Skeletal muscle satellite cell (primary cell): ENCODE measurements around the gene NCAPD2.
"Not testable (repeated sequence)": the region's sequence is repeated elsewhere in the genome, so short reads cannot be mapped to it uniquely, and the experiment has no call there.

Experiments
- H3K27me3 ChIP-seq: 2 replicates; pipeline ENCODE4 v1.7.0; 2013; ENCODE audit warnings: low read length; ENCODE audit not compliant: control insufficient read depth, insufficient read depth
- H3K36me3 ChIP-seq: 2 replicates; pipeline ENCODE4 v1.7.0; 2013; ENCODE audit warnings: mild to moderate bottlenecking, control low read depth, low read length; ENCODE audit not compliant: insufficient read depth
- H3K4me1 ChIP-seq: 2 replicates; pipeline ENCODE4 v1.7.0; 2013; ENCODE audit warnings: low read length; ENCODE audit not compliant: control insufficient read depth, insufficient read depth
- H3K4me2 ChIP-seq: 2 replicates; pipeline ENCODE4 v1.7.0; 2013; ENCODE audit warnings: mild to moderate bottlenecking, low read length
- H3K4me3 ChIP-seq: 2 replicates; pipeline ENCODE4 v1.7.0; 2013; ENCODE audit warnings: low read length
- H3K9ac ChIP-seq: 2 replicates; pipeline ENCODE4 v1.7.0; 2013; ENCODE audit warnings: mild to moderate bottlenecking, low read depth, low read length, moderate library complexity
- H3K9me3 ChIP-seq: replicated peaks from 2 replicates; pipeline ENCODE4 v1.7.0; 2013; ENCODE audit warnings: mild to moderate bottlenecking, control low read depth, low read length

Gene NCAPD2

DNA sequence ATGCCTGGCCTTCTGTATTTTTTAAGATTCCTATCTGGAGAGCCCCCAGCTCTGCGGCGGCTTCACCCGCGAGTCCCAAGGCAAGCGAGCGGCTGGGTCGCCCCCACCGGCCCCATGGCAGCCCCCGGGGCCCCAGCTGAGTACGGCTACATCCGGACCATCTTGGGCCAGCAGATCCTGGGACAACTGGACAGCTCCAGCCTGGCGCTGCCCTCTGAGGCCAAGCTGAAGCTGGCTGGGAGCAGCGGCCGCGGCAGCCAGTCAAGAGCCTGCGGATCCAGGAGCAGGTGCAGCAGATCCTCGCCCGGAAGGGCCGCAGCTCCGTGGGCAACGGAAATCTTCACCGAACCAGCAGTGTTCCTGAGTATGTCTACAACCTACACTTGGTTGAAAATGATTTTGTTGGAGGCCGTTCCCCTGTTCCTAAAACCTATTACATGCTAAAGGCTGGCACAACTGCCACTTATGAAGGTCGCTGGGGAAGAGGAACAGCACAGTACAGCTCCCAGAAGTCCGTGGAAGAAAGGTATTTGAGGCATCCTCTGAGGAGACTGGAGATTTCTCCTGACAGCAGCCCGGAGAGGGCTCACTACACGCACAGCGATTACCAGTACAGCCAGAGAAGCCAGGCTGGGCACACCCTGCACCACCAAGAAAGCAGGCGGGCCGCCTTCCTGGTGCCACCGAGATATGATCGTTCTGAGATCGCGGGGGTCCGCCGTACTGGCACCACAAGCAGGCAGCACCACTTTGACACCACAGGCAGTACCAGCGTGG is 16.1 kb upstream of the NCAPD2 start:
- not testable (repeated sequence) for H3K4me1 ChIP-seq, H3K9ac ChIP-seq, H3K4me2 ChIP-seq, H3K9me3 ChIP-seq, H3K36me3 ChIP-seq, H3K4me3 ChIP-seq
- peaks cover 19% of the 10 kb centered on the region for H3K27me3 ChIP-seq

GRCh38 chr12:6478416-6478815 is 15.5 kb upstream of the NCAPD2 start:
- Histone ChIP-seq H3K27me3 (peaks cover 19% of the 10 kb centered on the region), H3K4me1 (no peaks in the 10 kb centered on the region), H3K4me2 (no peak overlapping the region), H3K4me3 (no peak overlapping the region), H3K36me3 (no peaks in the 10 kb centered on the region), H3K9me3 (no peaks in the 10 kb centered on the region), H3K9ac (no peak overlapping the region)

DNA sequence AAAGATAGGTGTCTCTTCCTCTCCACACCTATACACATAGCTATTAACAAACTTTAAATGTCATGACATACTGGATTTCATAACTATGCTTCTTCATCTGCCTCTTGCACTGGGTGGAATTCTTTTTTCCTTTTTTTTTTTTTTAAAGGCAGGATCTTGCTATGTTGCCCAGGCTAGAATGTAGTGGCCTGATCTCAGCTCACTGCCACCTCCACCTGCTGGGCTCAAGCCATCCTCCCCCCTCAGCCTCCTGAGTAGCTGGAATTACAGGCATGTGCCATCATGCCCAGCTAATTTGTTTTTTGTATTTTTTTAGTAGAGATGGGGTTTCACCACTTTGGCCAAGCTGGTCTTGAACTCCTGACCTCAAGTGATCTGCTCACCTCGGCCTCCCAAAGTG is 5.7 kb upstream of the NCAPD2 start:
- no peaks in the 10 kb centered on the region for H3K27me3 ChIP-seq
- no peak overlapping the region for H3K4me3 ChIP-seq
- no peak overlapping the region for H3K9ac ChIP-seq
- H3K4me1 ChIP-seq: peaks cover 5% of the 10 kb centered on the region
- H3K9me3 ChIP-seq: no peaks in the 10 kb centered on the region
- no peak overlapping the region for H3K4me2 ChIP-seq
- peaks cover 6% of the 10 kb centered on the region for H3K36me3 ChIP-seq

DNA sequence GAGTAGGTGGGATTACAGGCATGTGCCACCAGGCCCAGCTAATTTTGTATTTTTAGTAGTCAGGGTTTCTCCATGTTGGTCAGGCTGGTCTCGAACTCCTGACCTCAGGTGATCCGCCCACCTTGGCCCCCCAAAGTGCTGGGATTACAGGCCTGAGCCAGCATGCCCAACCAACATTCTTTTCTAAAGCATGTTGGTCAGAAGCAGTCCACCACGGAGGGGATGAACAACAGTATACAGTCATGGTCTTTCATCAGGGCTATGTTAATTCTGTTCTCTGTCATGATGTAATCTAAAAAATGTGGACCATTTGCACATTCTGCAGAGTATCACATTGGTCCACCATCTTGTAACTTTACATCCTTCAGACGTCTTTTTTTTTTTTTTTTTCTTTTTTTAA is 4.5 kb upstream of the NCAPD2 start:
- Histone ChIP-seq H3K4me1 (peaks cover 5% of the 10 kb centered on the region), H3K9ac (no peak overlapping the region), H3K9me3 (no peaks in the 10 kb centered on the region), H3K36me3 (peaks cover 6% of the 10 kb centered on the region), H3K27me3 (no peaks in the 10 kb centered on the region), H3K4me2 (no peak overlapping the region), H3K4me3 (no peak overlapping the region)

- H3K4me1 ChIP-seq: peaks cover 18% of the 10 kb centered on the region
- H3K27me3 ChIP-seq, H3K9me3 ChIP-seq, H3K4me3 ChIP-seq, H3K9ac ChIP-seq, H3K4me2 ChIP-seq, H3K36me3 ChIP-seq: not testable (repeated sequence)
Observed at GRCh38 chr12:6490673-6491072, 3.2 kb upstream of the NCAPD2 start.

DNA sequence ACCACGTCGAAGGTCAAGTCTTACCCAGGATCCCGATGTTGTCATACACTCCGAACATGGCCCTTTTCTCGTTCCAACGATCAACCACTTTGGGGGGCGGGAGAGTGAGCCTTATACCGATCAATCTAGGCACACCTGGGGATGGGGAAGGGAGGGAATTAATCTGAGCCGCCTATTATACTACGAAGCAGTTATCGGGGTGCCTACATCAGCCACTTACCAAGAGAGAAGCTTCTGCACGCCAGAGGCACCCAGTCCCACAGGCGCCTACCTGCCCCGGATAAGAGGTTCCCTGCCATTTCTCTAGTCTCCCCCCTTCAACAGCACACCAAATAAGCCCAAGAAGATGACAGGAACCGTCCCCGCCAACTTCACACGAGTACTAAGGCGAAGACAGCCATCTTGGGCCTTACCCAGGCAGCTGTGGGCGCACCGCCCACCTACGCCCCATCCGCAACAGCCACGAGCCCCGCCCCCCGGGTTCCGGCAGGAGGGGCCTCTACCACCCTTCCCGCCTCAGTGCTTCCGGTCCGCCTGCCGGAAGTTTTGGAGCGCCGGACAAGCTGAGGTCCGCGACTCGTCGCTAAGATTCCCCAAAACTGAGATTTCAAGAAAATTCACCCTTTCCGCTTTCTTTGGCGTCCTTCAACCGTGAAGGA is 935 bp upstream of the NCAPD2 start, which contains the start of gene MRPL51:
TSS of gene MRPL51 (minus strand) at position 425 of the 659 bp plus-strand sequence. CDS start at position 299, 126 bp downstream.
- Histone ChIP-seq H3K9ac (peak within 1 kb of the TSS; percentile 95), H3K4me3 (peak within 1 kb of the TSS; percentile 96), H3K4me2 (peak within 1 kb of the TSS; percentile 91), H3K4me1 (peaks cover 21% of the 10 kb centered on the region), H3K9me3 (no peaks in the 10 kb centered on the region), H3K27me3 (no peaks in the 10 kb centered on the region), H3K36me3 (peaks cover 20% of the 10 kb centered on the region)

GRCh38 chr12:6494258-6494743 is 399 bp downstream of the NCAPD2 start:
- Histone ChIP-seq H3K4me3 (peak overlapping the region; percentile 96), H3K4me1 (peaks cover 21% of the 10 kb centered on the region), H3K9me3 (no peaks in the 10 kb centered on the region), H3K4me2 (peak overlapping the region; percentile 91), H3K9ac (peak overlapping the region; percentile 95), H3K36me3 (peaks cover 22% of the 10 kb centered on the region), H3K27me3 (no peaks in the 10 kb centered on the region)

GRCh38 chr12:6494968-6495367 is 1.1 kb downstream of the NCAPD2 start:
- peaks cover 21% of the 10 kb centered on the region for H3K4me1 ChIP-seq
- H3K9ac ChIP-seq: peak overlapping the region; percentile 95
- H3K27me3 ChIP-seq: no peaks in the 10 kb centered on the region
- peak overlapping the region; percentile 91 for H3K4me2 ChIP-seq
- H3K4me3 ChIP-seq: peak overlapping the region; percentile 96
- peaks cover 28% of the 10 kb centered on the region for H3K36me3 ChIP-seq
- H3K9me3 ChIP-seq: no peaks in the 10 kb centered on the region

- H3K36me3 ChIP-seq: peaks cover 42% of the 10 kb centered on the region
- H3K9ac ChIP-seq, H3K4me3 ChIP-seq, H3K4me2 ChIP-seq, H3K9me3 ChIP-seq, H3K27me3 ChIP-seq: not testable (repeated sequence)
- peaks cover 17% of the 10 kb centered on the region for H3K4me1 ChIP-seq
Observed at GRCh38 chr12:6497291-6497690, 3.4 kb downstream of the NCAPD2 start.

DNA sequence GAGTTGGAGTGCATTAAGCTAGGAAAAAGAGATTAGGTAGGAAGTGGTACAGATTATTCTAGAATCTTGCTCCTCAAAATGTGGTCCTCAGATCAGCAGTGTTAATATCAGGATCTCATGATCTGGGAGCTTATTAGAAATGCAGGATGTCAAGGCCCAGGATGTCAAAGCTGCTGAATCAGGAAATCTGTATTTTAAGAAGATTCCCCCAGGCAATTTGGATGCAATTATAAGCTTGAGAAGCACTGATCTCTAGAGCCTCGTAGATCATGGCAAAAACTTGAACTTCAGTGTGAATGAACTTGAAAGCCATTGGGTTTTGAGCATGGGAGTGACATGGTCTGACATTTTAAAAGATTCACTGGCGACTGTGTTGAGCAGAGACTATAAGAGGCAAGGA is 6.6 kb downstream of the NCAPD2 start:
- H3K4me3 ChIP-seq: no peak overlapping the region
- no peaks in the 10 kb centered on the region for H3K9me3 ChIP-seq
- H3K27me3 ChIP-seq: no peaks in the 10 kb centered on the region
- H3K4me1 ChIP-seq: peaks cover 5% of the 10 kb centered on the region
- peaks cover 49% of the 10 kb centered on the region for H3K36me3 ChIP-seq
- no peak overlapping the region for H3K9ac ChIP-seq
- H3K4me2 ChIP-seq: no peak overlapping the region

GRCh38 chr12:6507102-6507998 is 13.4 kb downstream of the NCAPD2 start:
- Histone ChIP-seq H3K9me3 (no peaks in the 10 kb centered on the region), H3K4me2 (no peak overlapping the region), H3K4me1 (no peaks in the 10 kb centered on the region), H3K36me3 (peaks cover 33% of the 10 kb centered on the region), H3K27me3 (no peaks in the 10 kb centered on the region), H3K9ac (no peak overlapping the region), H3K4me3 (no peak overlapping the region)
